Fibroblast of villous mesenchyme (primary cell): ENCODE results near the gene MVB12B. TPM values are rescaled to one million over a fixed set of nuclear protein-coding genes. Genes with fewer than 3 reads are reported as not detected.

ENCODE experiments used
- DNase-seq: peaks from one replicate; pipeline ENCODE4 v3.0.0-alpha.2; 2010; ENCODE audit warnings: low read depth
- H3K4me3 ChIP-seq: 2 replicates; pipeline ENCODE4 v1.5.1; 2011; ENCODE audit warnings: low read depth, mild to moderate bottlenecking, low read length
- total RNA-seq: library from RNA; depleted of rRNA; stranded (reverse); fragments of >200 nt; gene quantifications from 2 replicates; pipeline ENCODE4 v1.2.3, GENCODE V29; 2012
- TF ChIP-seq, protein P1 (sequence below): IDR thresholded peaks from 2 replicates; pipeline ENCODE4 v1.5.1; 2012; ENCODE audit warnings: low read depth, mild to moderate bottlenecking, low read length; ENCODE audit not compliant: insufficient read depth

Gene MVB12B
- total RNA-seq, 1 donor = 3.5 TPM

DNA sequence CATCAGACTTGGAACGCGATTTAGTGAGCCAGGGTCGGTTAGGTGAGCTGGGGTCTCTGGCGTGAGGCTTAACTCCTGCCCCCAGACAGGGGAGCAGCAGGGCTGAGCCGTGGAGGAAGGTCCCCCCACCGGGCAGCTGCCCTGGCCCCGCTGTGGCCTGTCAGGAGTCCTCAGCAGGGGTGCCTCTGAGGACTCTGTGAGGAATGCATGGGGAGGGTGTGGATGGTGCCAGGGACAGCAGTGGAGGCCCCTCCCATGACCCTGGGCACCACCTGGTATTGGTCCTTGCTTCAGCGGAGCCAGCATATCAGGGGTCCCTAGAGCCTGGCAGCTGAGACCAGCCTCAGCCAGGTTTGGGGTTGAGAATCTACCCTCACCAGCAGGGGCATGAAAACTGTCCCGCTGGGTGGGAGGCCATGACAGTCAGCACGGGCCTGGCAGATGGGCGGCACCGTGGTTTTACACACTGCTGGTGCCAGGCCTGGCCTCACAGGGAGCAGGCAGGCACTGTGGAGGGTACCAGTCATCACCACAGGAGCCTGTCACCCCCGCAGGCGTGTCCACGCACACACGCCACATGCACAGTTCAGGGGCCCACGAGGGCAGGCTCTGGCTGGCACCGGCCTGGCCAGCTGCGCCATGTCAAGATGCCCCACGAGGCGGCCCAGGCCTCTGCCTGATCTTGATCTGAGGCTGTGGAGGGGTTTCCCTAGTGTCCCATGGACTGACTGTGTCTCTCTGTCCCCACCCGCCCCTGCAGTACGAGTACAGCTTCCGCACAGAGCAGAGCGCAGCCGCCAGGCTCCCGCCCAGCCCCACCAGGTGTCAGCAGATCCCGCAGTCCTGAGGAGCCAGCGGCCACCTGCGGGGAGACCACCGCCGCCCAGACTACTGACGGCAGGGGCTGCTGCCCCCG is 176.0 kb downstream of the MVB12B start:
- TF ChIP-seq, protein P1, sequence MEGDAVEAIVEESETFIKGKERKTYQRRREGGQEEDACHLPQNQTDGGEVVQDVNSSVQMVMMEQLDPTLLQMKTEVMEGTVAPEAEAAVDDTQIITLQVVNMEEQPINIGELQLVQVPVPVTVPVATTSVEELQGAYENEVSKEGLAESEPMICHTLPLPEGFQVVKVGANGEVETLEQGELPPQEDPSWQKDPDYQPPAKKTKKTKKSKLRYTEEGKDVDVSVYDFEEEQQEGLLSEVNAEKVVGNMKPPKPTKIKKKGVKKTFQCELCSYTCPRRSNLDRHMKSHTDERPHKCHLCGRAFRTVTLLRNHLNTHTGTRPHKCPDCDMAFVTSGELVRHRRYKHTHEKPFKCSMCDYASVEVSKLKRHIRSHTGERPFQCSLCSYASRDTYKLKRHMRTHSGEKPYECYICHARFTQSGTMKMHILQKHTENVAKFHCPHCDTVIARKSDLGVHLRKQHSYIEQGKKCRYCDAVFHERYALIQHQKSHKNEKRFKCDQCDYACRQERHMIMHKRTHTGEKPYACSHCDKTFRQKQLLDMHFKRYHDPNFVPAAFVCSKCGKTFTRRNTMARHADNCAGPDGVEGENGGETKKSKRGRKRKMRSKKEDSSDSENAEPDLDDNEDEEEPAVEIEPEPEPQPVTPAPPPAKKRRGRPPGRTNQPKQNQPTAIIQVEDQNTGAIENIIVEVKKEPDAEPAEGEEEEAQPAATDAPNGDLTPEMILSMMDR = no peak
- no peak overlapping the region for H3K4me3 ChIP-seq
- DNase-seq = no peak

- no peak for DNase-seq
- no peak overlapping the region for H3K4me3 ChIP-seq
- TF ChIP-seq, protein P1 = no peak
Measured at GRCh38 chr9:126503333-126504085, 176.9 kb downstream of the MVB12B start.

DNA sequence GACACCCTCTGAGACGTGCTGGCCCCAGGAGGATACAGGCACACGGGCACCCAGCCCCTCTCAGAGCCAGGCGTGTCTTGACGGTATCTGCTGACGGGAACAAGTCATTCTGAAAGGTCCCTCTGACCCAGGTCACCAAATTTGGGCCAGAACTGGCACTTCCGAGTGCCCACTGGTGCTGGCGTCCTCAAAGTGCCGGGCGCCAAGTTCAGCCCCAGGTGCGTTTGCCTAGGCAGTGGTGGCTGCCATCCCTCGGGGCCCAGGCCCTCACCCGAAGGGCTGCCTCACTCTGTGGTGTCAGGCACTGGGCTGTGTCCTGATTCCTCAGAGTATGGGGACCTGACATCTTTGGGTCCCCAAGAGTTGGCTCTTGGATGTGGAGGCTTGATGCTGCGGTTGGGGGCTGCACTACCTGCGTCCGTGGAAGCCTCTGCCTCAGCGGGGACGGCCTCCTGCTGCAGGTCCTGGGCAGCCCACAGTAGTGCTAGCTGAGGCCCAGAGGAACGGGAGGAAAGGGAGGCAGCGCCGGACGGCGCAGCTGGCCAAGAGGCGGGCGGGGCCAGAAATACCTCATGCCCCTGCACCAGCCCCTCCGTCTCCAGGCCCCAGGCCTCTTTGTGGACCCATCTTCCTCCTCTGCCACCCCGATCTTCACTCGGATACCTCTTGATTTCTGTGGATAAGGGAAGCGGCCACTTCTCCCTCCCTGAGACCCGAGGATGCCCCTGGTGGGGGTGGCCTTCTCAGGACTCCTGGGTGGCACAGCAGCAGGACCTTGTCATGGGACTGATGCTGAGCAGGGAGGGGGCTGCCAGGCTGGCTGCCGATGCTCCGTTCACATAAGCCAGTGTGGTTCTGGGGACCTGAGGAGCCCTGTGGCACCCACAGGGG is 177.7 kb downstream of the MVB12B start:
- DNase-seq = no peak
- TF ChIP-seq, protein P1 = no peak
- no peak overlapping the region for H3K4me3 ChIP-seq

- TF ChIP-seq, protein P1 = no peak
- DNase-seq = no peak
- H3K4me3 ChIP-seq = no peak overlapping the region
Measured at GRCh38 chr9:126504977-126505455, 178.4 kb downstream of the MVB12B start.

- TF ChIP-seq, protein P1 = no peak
- no peak overlapping the region for H3K4me3 ChIP-seq
Measured at GRCh38 chr9:126505697-126506346, 179.2 kb downstream of the MVB12B start.

More at GRCh38 chr9:126505697-126506346, 179.2 kb downstream of the MVB12B start:
- DNase-seq = no peak
